GM21526 (cell line): Measurements from ENCODE around the gene LRBA.

Experiments
- ATAC-seq: cut with Tn5 transposase; IDR thresholded peaks from one replicate; pipeline ENCODE4 v1.9.1; 2021; ENCODE audit warnings: moderate library complexity; ENCODE audit not compliant: unreplicated experiment, low FRiP score

Gene LRBA

GRCh38 chr4:150475763-150476162, 539.3 kb downstream of the LRBA start:
- no peak for ATAC-seq

- ATAC-seq = no peak
These were observed 550.6 kb downstream of the LRBA start for GRCh38 chr4:150464523-150464922.

GRCh38 chr4:150462743-150463142, 552.3 kb downstream of the LRBA start:
- ATAC-seq = no peak

- ATAC-seq = no peak
These were observed 553.1 kb downstream of the LRBA start for GRCh38 chr4:150461957-150462356.

- no peak for ATAC-seq
These were observed 557.3 kb downstream of the LRBA start for GRCh38 chr4:150457802-150458201.

- no peak for ATAC-seq
These were observed 563.2 kb downstream of the LRBA start for GRCh38 chr4:150451883-150452282.

GRCh38 chr4:150447356-150447755, 567.7 kb downstream of the LRBA start:
- ATAC-seq = no peak

GRCh38 chr4:150439451-150439933, 575.6 kb downstream of the LRBA start:
- ATAC-seq = no peak

GRCh38 chr4:150436598-150437370, 578.3 kb downstream of the LRBA start:
- ATAC-seq = no peak

GRCh38 chr4:150431221-150431620, 583.9 kb downstream of the LRBA start:
- ATAC-seq = no peak

GRCh38 chr4:150425161-150425560, 589.9 kb downstream of the LRBA start:
- ATAC-seq = no peak

- no peak for ATAC-seq
These were observed 591.6 kb downstream of the LRBA start for GRCh38 chr4:150423503-150423902.

- no peak for ATAC-seq
These were observed 592.0 kb downstream of the LRBA start for GRCh38 chr4:150423074-150423473.

GRCh38 chr4:150421612-150422011, 593.5 kb downstream of the LRBA start:
- no peak for ATAC-seq

- no peak for ATAC-seq
These were observed 595.1 kb downstream of the LRBA start for GRCh38 chr4:150419939-150420338.

GRCh38 chr4:150418757-150419410, 596.2 kb downstream of the LRBA start:
- ATAC-seq = no peak

- no peak for ATAC-seq
These were observed 599.9 kb downstream of the LRBA start for GRCh38 chr4:150415213-150415612.

- ATAC-seq = no peak
These were observed 603.6 kb downstream of the LRBA start for GRCh38 chr4:150411520-150411919.

GRCh38 chr4:150402871-150403272, 612.2 kb downstream of the LRBA start:
- no peak for ATAC-seq

GRCh38 chr4:150401083-150401687, 613.9 kb downstream of the LRBA start:
- ATAC-seq = no peak

- ATAC-seq = no peak
These were observed 619.2 kb downstream of the LRBA start for GRCh38 chr4:150395872-150396271.

- no peak for ATAC-seq
These were observed 621.0 kb downstream of the LRBA start for GRCh38 chr4:150394046-150394445.
